ENCODE results near the gene CSRP1.

DNA sequence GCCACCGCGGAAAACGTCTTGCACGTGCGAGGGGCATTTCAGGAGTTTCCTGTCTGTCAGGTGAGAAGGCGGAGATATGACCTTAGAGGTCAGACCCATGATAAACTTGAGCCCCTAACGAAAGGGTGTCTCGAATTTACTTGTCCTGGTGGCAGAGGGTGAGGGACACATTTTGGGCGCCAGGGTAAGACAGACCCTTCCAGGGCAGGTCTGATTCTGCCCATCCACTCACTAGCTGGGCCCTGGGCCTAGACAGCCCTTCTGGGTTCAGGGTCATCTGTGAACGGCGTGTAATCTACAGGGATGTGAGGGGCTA is 395 bp upstream of the CSRP1 start:
- TF ChIP-seq CTCF (IDR thresholded peaks at IDR 0.05) (no peak), POLR2AphosphoS5 (IDR thresholded peaks at IDR 0.05; ENCODE audit: low read depth, low read length) (no peak), SIN3A (IDR thresholded peaks at IDR 0.05; ENCODE audit: borderline replicate concordance, insufficient read depth, low read depth, low read length) (no peak), REST (IDR thresholded peaks at IDR 0.05; ENCODE audit: insufficient read depth in 1 of 2, low read depth in 2 of 2, low read length in 1 of 2) (no peak), TCF7L2 (IDR thresholded peaks at IDR 0.05; ENCODE audit: low read depth, low read length) (no peak)

All from Panc1 (cell line).